ENCODE data around the gene FBXW10B.
"Not testable (repeated sequence)": the region's sequence is repeated elsewhere in the genome, so short reads cannot be mapped to it uniquely, and the experiment has no call there.

- TF ChIP-seq, protein P1, sequence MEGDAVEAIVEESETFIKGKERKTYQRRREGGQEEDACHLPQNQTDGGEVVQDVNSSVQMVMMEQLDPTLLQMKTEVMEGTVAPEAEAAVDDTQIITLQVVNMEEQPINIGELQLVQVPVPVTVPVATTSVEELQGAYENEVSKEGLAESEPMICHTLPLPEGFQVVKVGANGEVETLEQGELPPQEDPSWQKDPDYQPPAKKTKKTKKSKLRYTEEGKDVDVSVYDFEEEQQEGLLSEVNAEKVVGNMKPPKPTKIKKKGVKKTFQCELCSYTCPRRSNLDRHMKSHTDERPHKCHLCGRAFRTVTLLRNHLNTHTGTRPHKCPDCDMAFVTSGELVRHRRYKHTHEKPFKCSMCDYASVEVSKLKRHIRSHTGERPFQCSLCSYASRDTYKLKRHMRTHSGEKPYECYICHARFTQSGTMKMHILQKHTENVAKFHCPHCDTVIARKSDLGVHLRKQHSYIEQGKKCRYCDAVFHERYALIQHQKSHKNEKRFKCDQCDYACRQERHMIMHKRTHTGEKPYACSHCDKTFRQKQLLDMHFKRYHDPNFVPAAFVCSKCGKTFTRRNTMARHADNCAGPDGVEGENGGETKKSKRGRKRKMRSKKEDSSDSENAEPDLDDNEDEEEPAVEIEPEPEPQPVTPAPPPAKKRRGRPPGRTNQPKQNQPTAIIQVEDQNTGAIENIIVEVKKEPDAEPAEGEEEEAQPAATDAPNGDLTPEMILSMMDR (IDR thresholded peaks at IDR 0.05), result not testable (repeated sequence)
- not testable (repeated sequence) for TF ChIP-seq POLR2A, EP300 (IDR thresholded peaks at IDR 0.05)
Observed at GRCh38 chr17:15623255-15623654, 3.8 kb upstream of the FBXW10B start.
